Superior temporal gyrus (tissue), 1 donor: Measurements from ENCODE around the gene KLF2.

Source experiments
- DNase-seq: peaks from one replicate; pipeline ENCODE4 v3.0.0-alpha.2; 2016; ENCODE audit errors: extremely low spot score

The KLF2 gene

GRCh38 chr19:16308081-16308480, 16.5 kb upstream of the KLF2 start:
- no peak for DNase-seq

GRCh38 chr19:16309643-16310042, 15.0 kb upstream of the KLF2 start:
- DNase-seq: no peak

- peak; percentile 16 for DNase-seq
Observed at GRCh38 chr19:16315825-16316505, 8.7 kb upstream of the KLF2 start.

GRCh38 chr19:16316506-16316882, 8.1 kb upstream of the KLF2 start:
- no peak for DNase-seq

- no peak for DNase-seq
Observed at GRCh38 chr19:16319481-16319880, 5.1 kb upstream of the KLF2 start.

GRCh38 chr19:16320987-16321386, 3.6 kb upstream of the KLF2 start:
- no peak for DNase-seq

- DNase-seq: no peak
Observed at GRCh38 chr19:16325161-16325527, 518 bp downstream of the KLF2 start.

- DNase-seq: no peak
Observed at GRCh38 chr19:16325641-16326400, 1.2 kb downstream of the KLF2 start.

- no peak for DNase-seq
Observed at GRCh38 chr19:16326401-16327168, 2.0 kb downstream of the KLF2 start.

GRCh38 chr19:16327169-16327475, 2.5 kb downstream of the KLF2 start:
- no peak for DNase-seq

GRCh38 chr19:16327501-16327900, 2.9 kb downstream of the KLF2 start:
- DNase-seq: no peak

GRCh38 chr19:16327911-16328823, 3.5 kb downstream of the KLF2 start:
- DNase-seq: peak; percentile 63

- peak; percentile 22 for DNase-seq
Observed at GRCh38 chr19:16328824-16329482, 4.3 kb downstream of the KLF2 start.

GRCh38 chr19:16330368-16330801, 5.8 kb downstream of the KLF2 start:
- DNase-seq: no peak

- DNase-seq: no peak
Observed at GRCh38 chr19:16330806-16331690, 6.4 kb downstream of the KLF2 start.

- no peak for DNase-seq
Observed at GRCh38 chr19:16333001-16333586, 8.5 kb downstream of the KLF2 start.

GRCh38 chr19:16334411-16334810, 9.8 kb downstream of the KLF2 start:
- DNase-seq: no peak

- no peak for DNase-seq
Observed at GRCh38 chr19:16335226-16335625, 10.6 kb downstream of the KLF2 start.

GRCh38 chr19:16336571-16336970, 11.9 kb downstream of the KLF2 start:
- DNase-seq: no peak
